ENCODE results near the gene PYGO1. TPM values are rescaled to one million over a fixed set of nuclear protein-coding genes. Genes with fewer than 3 reads are reported as not detected.
A peak's percentile ranks its signal among the peaks of the same experiment; 100 is the strongest.
"Not testable (repeated sequence)": the region's sequence is repeated elsewhere in the genome, so short reads cannot be mapped to it uniquely, and the experiment has no call there.

Gene PYGO1
- total RNA-seq, 1 donor from 2014 or later: 0.59 TPM

- no peak for DNase-seq (ENCODE audit: low read depth, low spot score)
Measured at GRCh38 chr15:55564347-55565145, 23.6 kb downstream of the PYGO1 start.

DNA sequence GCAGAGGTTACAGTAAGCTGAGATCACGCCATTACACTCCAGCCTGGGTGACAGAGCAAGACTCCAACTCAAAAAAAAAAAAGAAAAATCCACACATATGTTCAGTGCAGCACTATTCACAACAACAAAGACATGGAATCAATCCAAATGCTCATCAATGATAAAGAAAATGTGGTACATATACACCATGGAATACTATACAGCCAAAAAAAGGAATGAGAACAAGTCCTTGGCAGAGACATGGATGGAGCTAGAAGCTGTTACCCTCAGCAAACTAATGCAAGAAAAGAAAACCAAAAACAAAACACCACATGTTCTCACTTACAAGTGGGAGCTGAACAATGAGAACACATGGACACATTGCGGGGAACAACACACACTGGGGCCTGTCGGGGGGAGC, 25.5 kb downstream of the PYGO1 start:
- DNase-seq (ENCODE audit: low read depth, low spot score): no peak

DNA sequence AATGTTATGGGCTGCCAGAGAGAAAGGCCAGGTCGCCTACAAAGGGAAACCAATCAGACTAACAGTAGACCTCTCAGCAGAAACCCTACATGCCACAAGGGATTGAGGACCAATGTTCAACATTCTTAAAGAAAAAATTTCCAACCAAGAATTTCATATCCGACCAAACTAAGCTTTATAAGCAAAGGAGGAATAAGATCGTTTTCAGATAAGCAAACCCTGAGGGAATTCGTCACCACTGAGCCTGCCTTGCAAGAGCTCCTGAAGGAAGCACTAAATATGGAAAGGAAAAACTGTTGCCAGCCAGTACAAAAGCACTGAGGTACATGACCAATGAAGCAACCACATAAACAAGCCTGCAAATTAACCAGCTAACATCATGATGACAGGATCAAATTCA, 33.1 kb downstream of the PYGO1 start:
- no peak for DNase-seq (ENCODE audit: low read depth, low spot score)

GRCh38 chr15:55552926-55553325, 35.2 kb downstream of the PYGO1 start:
- no peak for DNase-seq (ENCODE audit: low read depth, low spot score)

DNA sequence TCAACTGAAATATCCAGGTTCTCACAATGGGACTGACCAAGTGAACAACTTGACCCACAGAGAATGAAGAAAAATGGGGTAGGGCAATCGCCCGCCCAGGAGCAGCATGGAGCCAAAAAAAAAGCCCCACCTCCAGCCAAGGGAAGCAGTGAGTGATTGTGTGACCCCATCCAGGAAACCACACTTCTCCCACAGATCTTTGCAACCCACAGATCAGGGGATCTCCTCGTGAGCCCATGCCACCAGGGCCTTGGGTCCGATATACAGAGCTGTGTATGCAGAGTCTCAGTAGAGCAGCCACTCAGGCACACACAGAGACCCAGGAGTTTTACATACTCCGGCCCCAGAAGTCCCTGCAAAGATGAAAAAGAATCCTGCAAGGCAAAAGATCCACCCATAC, 35.7 kb downstream of the PYGO1 start:
- DNase-seq (ENCODE audit: low read depth, low spot score): no peak

DNA sequence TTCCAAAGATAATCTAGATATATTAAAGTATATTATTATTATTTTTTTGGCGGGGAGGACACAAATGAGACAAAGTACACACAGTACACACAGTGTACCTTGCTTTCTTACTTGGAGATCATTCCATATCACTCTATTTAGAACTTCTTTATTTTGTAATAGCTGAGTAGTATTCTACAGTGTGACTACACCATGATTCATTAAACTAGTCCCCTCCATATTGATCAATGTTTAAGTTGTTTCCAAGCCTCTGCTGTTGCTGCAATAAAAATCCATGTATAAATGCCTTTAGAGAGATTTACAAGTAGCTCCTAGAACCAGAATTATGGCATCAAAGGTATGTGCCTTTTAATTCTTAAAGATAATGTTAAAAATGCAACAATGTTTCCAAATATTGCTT, 38.8 kb downstream of the PYGO1 start:
- DNase-seq (ENCODE audit: low read depth, low spot score): no peak

- DNase-seq (ENCODE audit: low read depth, low spot score): no peak
Measured at GRCh38 chr15:55546718-55547117, 41.4 kb downstream of the PYGO1 start.

DNA sequence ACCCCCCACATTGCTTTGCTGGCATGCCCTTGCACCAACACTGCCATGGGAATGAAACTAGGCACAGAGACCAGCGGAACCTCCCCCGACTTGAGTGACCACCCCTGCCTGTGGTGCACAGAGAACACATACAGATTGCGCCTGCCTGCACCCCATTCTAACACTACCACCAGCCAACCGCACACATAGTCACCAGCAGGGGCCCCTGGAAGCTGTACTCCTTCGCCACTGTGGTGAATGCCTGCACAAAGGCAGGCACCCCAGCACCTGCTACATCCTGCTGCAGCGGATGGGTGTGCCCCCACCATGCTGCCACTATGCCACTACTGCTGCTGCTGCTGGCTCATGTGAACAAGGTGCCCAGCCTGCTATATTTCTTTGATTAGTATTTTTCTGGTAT, 52.7 kb downstream of the PYGO1 start:
- DNase-seq (ENCODE audit: low read depth, low spot score): no peak

DNA sequence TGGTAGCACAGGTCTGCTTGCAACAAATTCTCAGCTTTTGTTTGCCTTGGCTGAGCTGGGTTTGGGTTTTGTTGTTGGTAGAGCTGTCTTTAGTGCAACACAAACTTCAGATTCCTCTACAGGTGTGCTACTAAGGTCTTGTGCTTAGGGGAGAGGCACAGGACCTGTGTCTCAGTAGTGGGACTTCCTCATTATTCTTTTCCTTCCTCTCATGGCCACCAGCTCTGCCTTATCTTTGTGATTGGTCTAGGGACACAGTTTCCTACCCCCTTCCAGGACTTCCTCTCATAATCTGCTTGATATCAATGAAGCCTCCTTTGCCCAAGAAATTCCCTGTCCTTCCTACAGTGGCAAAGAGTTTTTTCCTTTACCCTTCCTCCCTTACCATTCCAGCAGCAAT, 55.2 kb downstream of the PYGO1 start:
- DNase-seq (ENCODE audit: low read depth, low spot score): no peak

DNA sequence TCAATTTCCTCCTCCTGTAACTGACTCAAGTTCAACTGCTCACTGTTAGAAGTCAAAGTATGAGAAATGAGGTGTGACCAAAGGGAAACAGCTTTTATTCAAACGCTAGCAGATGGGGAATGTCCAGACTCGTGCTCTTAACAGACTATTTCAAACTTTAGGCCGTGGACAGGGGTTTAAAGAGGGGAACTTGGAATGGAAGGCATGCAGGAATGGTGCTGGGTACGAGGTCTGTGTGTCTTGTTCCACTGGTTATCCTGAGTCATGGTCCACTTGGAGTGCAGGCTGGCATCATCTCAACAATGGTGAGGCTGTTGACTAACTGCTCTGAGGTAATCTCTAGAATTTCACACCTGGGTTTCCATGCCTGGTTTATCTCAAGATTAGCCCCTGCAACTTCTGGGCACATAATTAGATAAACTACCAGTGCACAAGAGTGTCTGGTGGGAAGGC, 57.3 kb downstream of the PYGO1 start:
- DNase-seq (ENCODE audit: low read depth, low spot score): no peak

DNA sequence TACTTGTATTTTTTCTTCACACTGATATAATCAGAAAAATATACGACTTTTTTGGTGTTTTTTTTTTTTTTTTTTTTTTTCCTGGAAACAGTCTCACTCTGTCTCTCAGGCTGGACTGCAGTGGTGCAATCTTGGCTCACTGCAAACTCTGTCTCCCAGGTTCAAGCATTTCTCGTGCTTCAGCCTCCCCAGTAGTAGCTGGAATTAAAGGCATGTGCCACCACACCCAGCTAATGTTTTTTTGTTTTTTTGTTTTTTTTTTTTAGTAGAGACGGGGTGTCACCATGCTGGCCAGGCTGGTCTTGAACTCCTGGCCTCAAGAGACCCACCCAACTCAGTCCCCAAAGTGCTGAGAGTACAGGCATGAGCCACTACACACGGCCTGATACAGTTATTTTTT, 59.3 kb downstream of the PYGO1 start:
- no peak for DNase-seq (ENCODE audit: low read depth, low spot score)

- no peak for DNase-seq (ENCODE audit: low read depth, low spot score)
Measured at GRCh38 chr15:55527150-55527549, 61.0 kb downstream of the PYGO1 start.

DNA sequence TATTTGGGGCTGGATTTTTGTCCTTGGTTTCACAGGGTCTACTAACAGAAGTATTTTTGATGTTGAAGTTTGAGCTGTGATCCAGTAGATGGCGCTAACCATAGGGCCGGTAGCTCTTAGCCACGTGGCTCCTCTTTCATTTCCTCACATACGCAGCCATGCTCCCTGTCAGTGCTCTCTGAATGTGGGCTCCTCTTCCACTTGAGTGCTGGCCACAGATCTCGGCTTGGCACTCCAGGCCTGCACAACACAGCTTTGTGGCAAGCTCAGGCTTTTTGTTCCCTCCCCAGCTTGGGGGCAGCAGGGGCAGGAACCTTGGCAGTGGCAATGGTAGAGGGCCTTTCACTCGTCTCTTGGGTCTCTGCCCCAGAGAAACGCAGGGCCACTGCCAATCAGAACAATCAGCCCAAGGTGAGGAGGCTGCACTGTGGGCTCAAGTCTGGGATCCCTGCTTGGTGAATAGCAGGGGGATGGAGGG, 61.5 kb downstream of the PYGO1 start:
- DNase-seq (ENCODE audit: low read depth, low spot score): peak; percentile 5

DNA sequence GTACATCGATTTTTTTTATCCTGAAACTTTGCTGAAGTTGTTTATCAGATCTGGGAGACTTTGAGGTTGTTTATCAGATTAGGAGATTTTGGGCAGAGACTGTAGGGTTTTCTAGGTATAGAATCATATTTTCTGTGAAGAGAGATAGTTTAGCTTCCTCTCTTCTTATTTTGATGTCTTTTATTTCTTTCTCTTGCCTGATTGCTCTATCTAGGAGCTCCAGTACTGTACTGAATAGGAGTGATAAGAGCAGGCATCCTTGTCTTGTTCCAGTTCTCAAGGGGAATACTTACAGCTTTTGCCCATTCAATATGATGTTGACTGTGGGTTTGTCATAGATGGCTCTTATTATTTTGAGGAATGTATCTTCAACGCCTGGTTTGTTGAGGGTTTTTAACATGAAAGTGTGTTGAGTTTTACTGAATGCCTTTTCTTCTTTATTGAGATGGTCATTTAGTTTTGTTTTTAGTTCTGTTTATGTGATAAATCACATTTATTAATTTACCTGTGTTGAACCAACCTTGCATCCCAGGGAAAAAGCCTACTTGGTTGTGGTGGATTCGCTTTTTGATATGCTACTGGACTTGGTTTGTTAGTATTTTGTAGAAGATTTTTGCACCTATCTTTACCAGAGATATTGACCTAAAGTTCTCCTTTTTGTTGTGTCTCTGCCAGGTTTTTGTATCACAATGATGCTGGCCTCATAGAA, 65.2 kb downstream of the PYGO1 start:
- DNase-seq (ENCODE audit: low read depth, low spot score): no peak

GRCh38 chr15:55518641-55519040, 69.5 kb downstream of the PYGO1 start:
- DNase-seq (ENCODE audit: low read depth, low spot score): no peak

DNA sequence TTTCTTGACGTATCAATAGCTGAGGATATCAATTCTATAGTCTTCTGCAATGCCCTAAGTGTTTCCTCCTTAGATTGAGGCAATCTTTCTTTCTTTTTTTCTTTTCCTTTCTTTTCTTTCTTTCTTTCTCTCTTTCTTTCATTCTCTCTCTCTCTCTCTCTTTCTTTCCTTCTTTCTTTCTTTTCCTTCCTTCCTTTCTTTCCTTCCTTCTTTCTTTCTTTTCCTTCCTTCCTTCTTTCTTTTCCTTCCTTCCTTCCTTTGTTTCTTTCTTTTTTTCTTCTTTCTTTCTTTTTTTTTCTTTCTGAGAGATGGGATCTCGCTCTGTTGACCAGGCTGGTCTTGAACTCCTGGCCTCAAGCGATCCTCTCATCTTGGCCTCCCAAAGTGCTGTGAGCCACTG, 70.1 kb downstream of the PYGO1 start:
- no peak for DNase-seq (ENCODE audit: low read depth, low spot score)

DNA sequence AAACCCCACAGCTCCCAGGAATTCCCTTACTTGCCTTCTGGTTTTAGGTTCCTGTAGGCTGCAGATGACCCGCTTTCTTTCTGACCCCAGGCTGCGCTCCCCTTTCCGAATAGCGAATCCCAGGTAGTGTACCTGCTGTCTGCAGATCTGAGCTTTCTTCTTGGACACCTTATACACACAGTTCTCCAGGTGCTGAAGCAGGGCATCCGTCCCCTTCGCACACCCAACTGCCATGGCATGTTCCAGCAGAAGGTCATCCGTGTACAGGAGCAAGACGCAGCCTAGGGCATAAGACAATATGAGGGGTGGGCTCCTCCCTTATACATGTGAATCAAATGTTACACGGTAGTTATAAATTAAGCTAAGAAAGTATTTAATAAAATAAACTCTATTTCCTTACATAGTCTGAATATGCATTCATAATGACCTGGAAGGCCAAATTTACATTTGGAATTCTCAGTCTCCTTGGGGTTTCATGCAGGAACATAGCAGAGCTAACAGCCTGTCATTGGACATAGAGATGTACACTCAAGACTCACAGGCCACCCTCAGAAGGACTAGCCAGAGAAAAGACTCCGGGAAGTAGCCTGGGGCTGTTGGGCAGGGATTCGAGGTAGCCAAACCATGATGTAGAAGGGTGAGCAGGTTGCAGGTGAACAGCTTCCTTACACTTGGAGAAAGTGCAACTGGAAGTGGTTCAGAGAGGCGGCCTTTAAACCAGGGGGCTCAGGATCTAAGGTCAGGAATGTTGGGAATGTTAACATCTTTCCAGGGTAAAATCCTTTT, 72.0 kb downstream of the PYGO1 start:
- DNase-seq (ENCODE audit: low read depth, low spot score): no peak

DNA sequence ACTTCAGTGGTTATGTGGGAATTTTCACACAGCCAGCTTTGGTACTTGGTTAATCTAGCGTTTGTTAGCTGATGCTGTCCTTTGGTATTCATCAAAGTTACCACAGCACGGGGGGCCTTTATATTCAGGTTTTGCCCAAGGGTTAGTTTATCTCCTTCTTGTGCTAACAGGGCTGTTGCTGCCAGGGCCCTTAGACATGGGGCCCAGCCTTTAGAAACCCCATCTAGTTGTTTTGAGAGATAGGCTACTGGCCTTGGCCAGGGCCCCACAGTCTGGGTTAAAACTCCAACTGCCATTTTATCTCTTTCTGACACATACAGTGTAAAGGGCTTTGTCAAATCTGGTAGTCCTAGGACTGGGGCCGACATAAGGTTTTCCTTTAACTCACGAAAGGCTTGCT, 72.7 kb downstream of the PYGO1 start:
- DNase-seq (ENCODE audit: low read depth, low spot score): no peak

- DNase-seq (ENCODE audit: low read depth, low spot score): no peak
Measured at GRCh38 chr15:55514414-55514850, 73.7 kb downstream of the PYGO1 start.

GRCh38 chr15:55513621-55514413, 74.3 kb downstream of the PYGO1 start:
- DNase-seq (ENCODE audit: low read depth, low spot score): not testable (repeated sequence)

DNA sequence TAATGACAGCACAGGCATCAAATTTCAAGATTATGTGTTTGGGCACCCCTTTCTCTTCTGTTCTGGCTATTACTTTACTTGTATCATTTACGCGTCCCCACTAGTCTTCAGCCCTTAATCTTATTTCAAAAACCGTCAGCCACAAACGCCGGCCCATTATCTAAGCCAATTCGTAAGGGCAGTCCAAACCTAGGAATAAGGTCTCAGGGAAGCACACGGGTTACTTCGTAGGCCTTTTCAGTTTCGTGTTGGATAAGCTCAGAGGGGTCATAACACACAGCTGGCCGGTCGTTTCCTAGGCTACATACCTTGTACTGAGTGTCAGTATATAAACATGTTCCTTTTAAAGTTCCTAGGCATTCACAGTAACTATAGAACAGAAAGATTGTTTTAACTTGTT, 75.0 kb downstream of the PYGO1 start:
- DNase-seq (ENCODE audit: low read depth, low spot score): no peak
